HEK293 (cell line): Measurements from ENCODE around the gene DCST1.

ENCODE experiments used
- CTCF ChIA-PET: fragments of 350-600 bp; formaldehyde crosslinking; extraction: SDS; loops from one replicate; lab custom pipeline; 2021; ENCODE audit warnings: antibody characterized with exemption; lab: Yijun Ruan, JAX
- POLR2A ChIA-PET: fragments of 300-600 bp; formaldehyde crosslinking; extraction: SDS; loops from one replicate; lab custom pipeline; 2020; ENCODE audit warnings: antibody characterized with exemption, inconsistent platforms; lab: Yijun Ruan, JAX
- H3K27ac ChIP-seq: fragments of 200-500 bp; sonication (Bioruptor generic); 2 replicates; pipeline ENCODE4 v1.5.1; 2014; ENCODE audit warnings: low read depth, low read length, control low read depth, inconsistent platforms; ENCODE audit errors: extremely low read depth
- H3K36me3 ChIP-seq, 2 experiments: fragments of 200-500 bp in 1 of 2; sonication (Bioruptor generic) in 1 of 2; 1 replicate in 1 of 2; 2 replicates in 1 of 2; pipeline ENCODE4 v1.5.1; 2014 to 2017; ENCODE audit warnings: inconsistent platforms in 2 of 2, low read length in 2 of 2; ENCODE audit not compliant: control insufficient read depth in 2 of 2, insufficient read depth in 1 of 2
- H3K4me1 ChIP-seq: fragments of 200-500 bp; sonication (Bioruptor generic); 2 replicates; pipeline ENCODE4 v1.5.1; 2014; ENCODE audit warnings: mild to moderate bottlenecking, low read length, inconsistent platforms; ENCODE audit not compliant: control insufficient read depth, insufficient read depth
- H3K4me3 ChIP-seq: 2 replicates; pipeline ENCODE4 v1.5.1; 2011; ENCODE audit warnings: low read depth, mild to moderate bottlenecking, control low read depth, low read length, moderate library complexity
- H3K9me3 ChIP-seq: fragments of 200-500 bp; sonication (Bioruptor generic); 2 replicates; pipeline ENCODE4 v1.5.1; 2014; ENCODE audit warnings: low read depth, low read length, inconsistent platforms; ENCODE audit not compliant: control insufficient read depth, insufficient read depth
- KLF8 ChIP-seq: fragments of 450-650 bp; formaldehyde crosslinking; IDR thresholded peaks from 2 replicates; pipeline ENCODE4 v1.5.1; 2016; ENCODE audit warnings: missing biosample characterization, missing genetic modification characterization
- KLF9 ChIP-seq: fragments of 450-650 bp; formaldehyde crosslinking; IDR thresholded peaks from 2 replicates; pipeline ENCODE4 v1.5.1; 2016; ENCODE audit warnings: missing biosample characterization, missing genetic modification characterization, low read depth
- OSR2 ChIP-seq: fragments of 450-650 bp; formaldehyde crosslinking; IDR thresholded peaks from 2 replicates; pipeline ENCODE4 v1.5.1; 2016; ENCODE audit warnings: missing biosample characterization, missing genetic modification characterization
- PRDM1 ChIP-seq: fragments of 450-650 bp; formaldehyde crosslinking; IDR thresholded peaks from 2 replicates; pipeline ENCODE4; 2016; ENCODE audit warnings: missing biosample characterization, missing genetic modification characterization
- TCF7L2 ChIP-seq: IDR thresholded peaks from 2 replicates; pipeline ENCODE4 v1.6.1; 2011; ENCODE audit warnings: low read depth, mild to moderate bottlenecking, inconsistent platforms, low read length, moderate library complexity, borderline replicate concordance
- ZBTB21 ChIP-seq: fragments of 450-650 bp; formaldehyde crosslinking; IDR thresholded peaks from 2 replicates; pipeline ENCODE4 v1.5.1; 2017; ENCODE audit warnings: missing biosample characterization, missing genetic modification characterization
- ZBTB6 ChIP-seq: fragments of 450-650 bp; formaldehyde crosslinking; IDR thresholded peaks from 2 replicates; pipeline ENCODE4 v1.5.1; 2017; ENCODE audit warnings: missing biosample characterization, missing genetic modification characterization
- ZFHX2 ChIP-seq: fragments of 450-650 bp; formaldehyde crosslinking; conservative IDR thresholded peaks from 2 replicates; pipeline ENCODE4 v1.5.1; 2016; ENCODE audit warnings: missing biosample characterization, missing genetic modification characterization
- ZFP41 ChIP-seq: fragments of 450-650 bp; formaldehyde crosslinking; IDR thresholded peaks from 2 replicates; pipeline ENCODE4 v1.5.1; 2016; ENCODE audit warnings: missing biosample characterization, missing genetic modification characterization, borderline replicate concordance
- ZNF16 ChIP-seq: fragments of 450-650 bp; formaldehyde crosslinking; IDR thresholded peaks from 2 replicates; pipeline ENCODE4 v1.5.1; 2016; ENCODE audit warnings: low read depth, missing biosample characterization, missing genetic modification characterization
- ZNF202 ChIP-seq: fragments of 450-650 bp; formaldehyde crosslinking; IDR thresholded peaks from 2 replicates; pipeline ENCODE4 v1.5.1; 2016; ENCODE audit warnings: missing biosample characterization, missing genetic modification characterization, borderline replicate concordance
- ZNF292 ChIP-seq: fragments of 450-650 bp; formaldehyde crosslinking; IDR thresholded peaks from 2 replicates; pipeline ENCODE4 v1.5.1; 2016; ENCODE audit warnings: low read depth, missing biosample characterization, missing genetic modification characterization, borderline replicate concordance
- ZNF366 ChIP-seq: fragments of 450-650 bp; formaldehyde crosslinking; conservative IDR thresholded peaks from 2 replicates; pipeline ENCODE4 v1.5.1; 2016; ENCODE audit warnings: missing biosample characterization, missing genetic modification characterization
- ZNF423 ChIP-seq: fragments of 450-650 bp; formaldehyde crosslinking; IDR thresholded peaks from 2 replicates; pipeline ENCODE4 v1.5.1; 2016; ENCODE audit warnings: missing biosample characterization, missing genetic modification characterization
- ZNF548 ChIP-seq: fragments of 450-650 bp; formaldehyde crosslinking; IDR thresholded peaks from 2 replicates; pipeline ENCODE4 v1.5.1; 2016; ENCODE audit warnings: missing biosample characterization, missing genetic modification characterization
- ZNF596 ChIP-seq: fragments of 450-650 bp; IDR thresholded peaks from 2 replicates; pipeline ENCODE4 v1.5.0; 2018; ENCODE audit warnings: missing biosample characterization, mild to moderate bottlenecking, missing genetic modification characterization, moderate library complexity
- ZNF664 ChIP-seq: fragments of 450-650 bp; formaldehyde crosslinking; IDR thresholded peaks from 2 replicates; pipeline ENCODE4 v1.5.1; 2016; ENCODE audit warnings: missing biosample characterization, missing genetic modification characterization
- ZNF670 ChIP-seq: fragments of 450-650 bp; formaldehyde crosslinking; IDR thresholded peaks from 2 replicates; pipeline ENCODE4 v1.5.1; 2016; ENCODE audit warnings: missing biosample characterization, missing genetic modification characterization, low read depth
- ZNF776 ChIP-seq: fragments of 450-650 bp; formaldehyde crosslinking; IDR thresholded peaks from 2 replicates; pipeline ENCODE4 v1.5.0; 2017; ENCODE audit warnings: missing biosample characterization, missing genetic modification characterization, borderline replicate concordance
- ZNF830 ChIP-seq: fragments of 450-650 bp; IDR thresholded peaks from 2 replicates; pipeline ENCODE4 v1.5.0; 2018; ENCODE audit warnings: missing biosample characterization, missing genetic modification characterization, low read depth, mild to moderate bottlenecking, moderate library complexity
- TF ChIP-seq, protein P1 (sequence below): fragments of 450-650 bp; formaldehyde crosslinking; IDR thresholded peaks from 2 replicates; pipeline ENCODE4 v1.5.1; 2016; ENCODE audit warnings: missing biosample characterization, missing genetic modification characterization, borderline replicate concordance
- TF ChIP-seq, protein P2 (sequence below): fragments of 450-650 bp; formaldehyde crosslinking; IDR thresholded peaks from 2 replicates; pipeline ENCODE4 v1.5.1; 2016; ENCODE audit warnings: missing biosample characterization, missing genetic modification characterization
- TF ChIP-seq, protein P3 (sequence below): fragments of 450-650 bp; formaldehyde crosslinking; IDR thresholded peaks from 2 replicates; pipeline ENCODE4 v1.5.1; 2016; ENCODE audit warnings: missing biosample characterization, missing genetic modification characterization

The DCST1 gene

DNA sequence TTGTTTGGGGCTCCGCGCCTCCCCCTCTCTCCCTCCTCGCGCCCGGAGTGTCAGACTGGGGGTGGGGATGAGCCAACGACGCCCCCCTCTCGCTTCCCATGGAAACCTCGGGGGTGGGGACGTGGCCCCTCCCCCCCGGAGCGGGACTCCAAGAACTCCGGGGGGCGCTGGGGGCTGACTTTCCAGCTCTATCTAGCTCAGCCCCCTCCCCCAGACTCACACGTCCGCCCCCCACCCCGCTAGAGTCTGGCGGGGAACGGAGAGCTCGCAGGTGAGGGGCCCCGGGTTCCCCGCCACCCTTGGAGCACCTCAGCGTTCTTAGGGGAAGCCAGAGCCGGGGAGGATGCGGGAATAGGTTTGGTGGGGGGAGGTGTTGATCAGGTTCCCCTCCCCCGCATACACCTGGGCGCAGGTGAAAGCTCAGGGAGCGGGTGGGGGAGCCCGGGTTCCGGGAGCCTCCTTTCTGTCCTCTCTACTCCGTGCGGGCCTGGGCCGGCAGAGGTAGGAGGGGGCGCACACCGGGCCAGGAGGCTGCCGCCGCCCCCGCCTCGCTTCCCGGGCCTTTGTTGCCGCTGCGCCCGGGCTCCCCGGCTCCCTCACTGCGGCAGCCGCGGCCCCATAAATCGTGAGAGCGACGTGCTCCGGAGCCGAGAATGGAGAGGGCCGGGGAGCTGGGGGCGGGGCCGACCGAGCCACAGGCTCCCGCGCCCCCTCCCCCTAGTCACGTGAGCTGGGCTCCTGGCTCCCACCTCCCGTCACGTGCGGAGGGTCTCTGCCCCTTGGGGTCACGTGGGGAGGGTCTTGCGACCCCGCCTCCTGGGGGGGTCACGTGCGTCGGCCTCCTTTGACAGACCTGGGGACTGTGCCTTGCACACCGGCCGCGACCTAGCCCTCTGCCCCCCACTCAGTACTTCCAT, 46.9 kb downstream of the DCST1 start (continued):
- TF ChIP-seq, protein P1, sequence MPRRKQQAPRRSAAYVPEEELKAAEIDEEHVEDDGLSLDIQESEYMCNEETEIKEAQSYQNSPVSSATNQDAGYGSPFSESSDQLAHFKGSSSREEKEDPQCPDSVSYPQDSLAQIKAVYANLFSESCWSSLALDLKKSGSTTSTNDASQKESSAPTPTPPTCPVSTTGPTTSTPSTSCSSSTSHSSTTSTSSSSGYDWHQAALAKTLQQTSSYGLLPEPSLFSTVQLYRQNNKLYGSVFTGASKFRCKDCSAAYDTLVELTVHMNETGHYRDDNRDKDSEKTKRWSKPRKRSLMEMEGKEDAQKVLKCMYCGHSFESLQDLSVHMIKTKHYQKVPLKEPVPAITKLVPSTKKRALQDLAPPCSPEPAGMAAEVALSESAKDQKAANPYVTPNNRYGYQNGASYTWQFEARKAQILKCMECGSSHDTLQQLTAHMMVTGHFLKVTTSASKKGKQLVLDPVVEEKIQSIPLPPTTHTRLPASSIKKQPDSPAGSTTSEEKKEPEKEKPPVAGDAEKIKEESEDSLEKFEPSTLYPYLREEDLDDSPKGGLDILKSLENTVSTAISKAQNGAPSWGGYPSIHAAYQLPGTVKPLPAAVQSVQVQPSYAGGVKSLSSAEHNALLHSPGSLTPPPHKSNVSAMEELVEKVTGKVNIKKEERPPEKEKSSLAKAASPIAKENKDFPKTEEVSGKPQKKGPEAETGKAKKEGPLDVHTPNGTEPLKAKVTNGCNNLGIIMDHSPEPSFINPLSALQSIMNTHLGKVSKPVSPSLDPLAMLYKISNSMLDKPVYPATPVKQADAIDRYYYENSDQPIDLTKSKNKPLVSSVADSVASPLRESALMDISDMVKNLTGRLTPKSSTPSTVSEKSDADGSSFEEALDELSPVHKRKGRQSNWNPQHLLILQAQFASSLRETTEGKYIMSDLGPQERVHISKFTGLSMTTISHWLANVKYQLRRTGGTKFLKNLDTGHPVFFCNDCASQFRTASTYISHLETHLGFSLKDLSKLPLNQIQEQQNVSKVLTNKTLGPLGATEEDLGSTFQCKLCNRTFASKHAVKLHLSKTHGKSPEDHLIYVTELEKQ (tag by site-specific recombination) = 0 out of 2 replicates have a peak, but pooled peaks have one; percentile 30
- TF ChIP-seq ZBTB21 (tag by site-specific recombination) (peak; percentile 21; the same call in 1 of the 2 replicates), KLF8 (peak; percentile 78), ZNF292 (tag by site-specific recombination) (no peak), ZNF202 (no peak), ZNF670 (tag by site-specific recombination) (no peak), ZNF548 (tag by site-specific recombination) (no peak)

- H3K4me3 ChIP-seq = no peak overlapping the region
- H3K9me3 ChIP-seq = no peaks in the 10 kb centered on the region
- POLR2A ChIA-PET = interaction anchor here (0.9 to 2.1 kb wide), 5 partner anchors 11 to 47 kb away, joined by 3 to 6 read pairs (median 5); partner anchors contain the start of genes ADAM15 and EFNA4
- H3K36me3 ChIP-seq = no peaks in the 10 kb centered on the region
- CTCF ChIA-PET = interaction anchor here (0.8 to 3.7 kb wide), 9 partner anchors 8 to 604 kb away, joined by 3 to 33 read pairs (median 4); no protein-coding TSS in a partner anchor
- TF ChIP-seq ZFHX2 (tag by site-specific recombination) = no peak
- no peak for TF ChIP-seq ZNF830 (tag by site-specific recombination)
- TF ChIP-seq ZNF776 = no peak
- TF ChIP-seq ZNF16 (tag by site-specific recombination) = no peak
- TF ChIP-seq PRDM1 (tag by site-specific recombination) = peak; percentile 84
- TF ChIP-seq ZNF596 = peak; percentile 35; the same call in 1 of the 2 replicates
- TF ChIP-seq ZNF664 (tag by site-specific recombination) = peak; percentile 100
- TF ChIP-seq, protein P2, sequence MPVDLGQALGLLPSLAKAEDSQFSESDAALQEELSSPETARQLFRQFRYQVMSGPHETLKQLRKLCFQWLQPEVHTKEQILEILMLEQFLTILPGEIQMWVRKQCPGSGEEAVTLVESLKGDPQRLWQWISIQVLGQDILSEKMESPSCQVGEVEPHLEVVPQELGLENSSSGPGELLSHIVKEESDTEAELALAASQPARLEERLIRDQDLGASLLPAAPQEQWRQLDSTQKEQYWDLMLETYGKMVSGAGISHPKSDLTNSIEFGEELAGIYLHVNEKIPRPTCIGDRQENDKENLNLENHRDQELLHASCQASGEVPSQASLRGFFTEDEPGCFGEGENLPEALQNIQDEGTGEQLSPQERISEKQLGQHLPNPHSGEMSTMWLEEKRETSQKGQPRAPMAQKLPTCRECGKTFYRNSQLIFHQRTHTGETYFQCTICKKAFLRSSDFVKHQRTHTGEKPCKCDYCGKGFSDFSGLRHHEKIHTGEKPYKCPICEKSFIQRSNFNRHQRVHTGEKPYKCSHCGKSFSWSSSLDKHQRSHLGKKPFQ (tag by site-specific recombination) = no peak
- TF ChIP-seq, protein P3, sequence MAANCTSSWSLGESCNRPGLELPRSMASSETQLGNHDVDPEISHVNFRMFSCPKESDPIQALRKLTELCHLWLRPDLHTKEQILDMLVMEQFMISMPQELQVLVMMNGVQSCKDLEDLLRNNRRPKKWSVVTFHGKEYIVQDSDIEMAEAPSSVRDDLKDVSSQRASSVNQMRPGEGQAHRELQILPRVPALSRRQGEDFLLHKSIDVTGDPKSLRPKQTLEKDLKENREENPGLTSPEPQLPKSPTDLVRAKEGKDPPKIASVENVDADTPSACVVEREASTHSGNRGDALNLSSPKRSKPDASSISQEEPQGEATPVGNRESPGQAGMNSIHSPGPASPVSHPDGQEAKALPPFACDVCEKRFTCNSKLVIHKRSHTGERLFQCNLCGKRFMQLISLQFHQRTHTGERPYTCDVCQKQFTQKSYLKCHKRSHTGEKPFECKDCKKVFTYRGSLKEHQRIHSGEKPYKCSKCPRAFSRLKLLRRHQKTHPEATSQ (tag by site-specific recombination) = 0 out of 2 replicates have a peak, but pooled peaks have one; percentile 28
- TF ChIP-seq OSR2 (tag by site-specific recombination) = no peak
- TF ChIP-seq KLF9 (tag by site-specific recombination) = no peak
- no peak; the same call in 1 of the 2 replicates for TF ChIP-seq ZBTB6 (tag by site-specific recombination)
- TF ChIP-seq ZNF423 (tag by site-specific recombination) = no peak
- peak; percentile 65; the same call in 1 of the 2 replicates for TF ChIP-seq ZNF366 (tag by site-specific recombination)
- peak; percentile 29; the same call in 1 of the 2 replicates for TF ChIP-seq TCF7L2
- TF ChIP-seq ZFP41 (tag by site-specific recombination) = no peak
- H3K27ac ChIP-seq = no peak overlapping the region
- peaks cover 13% of the 10 kb centered on the region for H3K4me1 ChIP-seq
Measured at GRCh38 chr1:155081472-155082300, 48.1 kb downstream of the DCST1 start.
